Pancreas (tissue), 10 donors: ENCODE data around the gene SEC14L1. TPM values are rescaled to one million over a fixed set of nuclear protein-coding genes. Genes with fewer than 3 reads are reported as not detected.
"Not testable (repeated sequence)": the region's sequence is repeated elsewhere in the genome, so short reads cannot be mapped to it uniquely, and the experiment has no call there.

Experiments
- ATAC-seq, 4 donors: fragments of 200-7000 bp; cut with Tn5 transposase; one replicate each; pipeline versions ENCODE4 v1.8.0 to v1.9.1; 2020; ENCODE audit warnings: mild to moderate bottlenecking in 4 of 4, moderate library complexity in 4 of 4
- DNase-seq, 6 donors: peaks; one replicate each; pipeline ENCODE4 v3.0.0-alpha.2; 2020
- FAIRE-seq: peaks from 2 replicates; lab custom pipeline; 2012; peaks lifted over from hg19 to GRCh38; lab: Jason Lieb, UNC
- H3K27ac ChIP-seq, 4 donors: fragments of 200-600 bp; sonication (generic); 1 replicate in 3 of 4; 2 replicates in 1 of 4; pipeline versions ENCODE4 v1.5.0 to v1.8.0; 2020
- H3K27me3 ChIP-seq, 4 donors: fragments of 200-600 bp; one replicate each; pipeline ENCODE4 v1.8.0; 2021
- H3K36me3 ChIP-seq, 3 donors: fragments of 200-600 bp; sonication (generic) in 1 of 3; one replicate each; pipeline versions ENCODE4 v1.5.0 to v1.8.0; 2020 to 2021
- H3K4me1 ChIP-seq, 3 donors: fragments of 200-600 bp; one replicate each; pipeline ENCODE4 v1.8.0; 2021
- H3K4me3 ChIP-seq, 4 donors: fragments of 200-600 bp; sonication (generic) in 2 of 4; one replicate each; pipeline versions ENCODE4 v1.5.0 to v1.8.0; 2020 to 2021
- H3K9me3 ChIP-seq, 4 donors: fragments of 200-600 bp; one replicate each; pipeline ENCODE4 v1.8.0; 2021
- CTCF ChIP-seq, 4 donors: fragments of 200-600 bp; sonication (generic) in 3 of 4; IDR thresholded peaks; one replicate each; pipeline versions ENCODE4 v1.5.0 to v1.8.0; 2021; ENCODE audit warnings: antibody characterized with exemption in 4 of 4
- WGBS, 2 donors: extraction: QIAGEN DNeasy Blood & Tissue Kit; methylation state at CpG; one replicate each; pipeline ENCODE4 v1.1.7; 2013; 5-methylcytosine and 5-hydroxymethylcytosine counted together
- intact Hi-C, 3 donors: fragments of 100-400 bp; cut with DNase I; formaldehyde crosslinking; loops; one replicate each; pipeline versions ENCODE4 v1.11.1 to v1.14.2; 2022
- polyA plus RNA-seq, 2 donors: library from polyadenylated mRNA; stranded (reverse); fragments of 200-250 nt; gene quantifications; one replicate each; pipeline ENCODE4 v1.2.3, GENCODE V29; 2013
- total RNA-seq, 6 donors: library from RNA; stranded (reverse); fragmentation: NEBNext Ultra II Directional in 4 of 6; extraction: Animal tissue kit (Norgen Biotek cat#: 25700) in 4 of 6; gene quantifications; one replicate each; pipeline versions ENCODE4 v1.2.1 to v1.2.4, GENCODE V29; 2021 to 2023
- donor health status: healthy with polysubstance abuse.
- donor health status: DM: no; HTN: no; CAD: no; lungs with moderate emphysema.
- donor health status: DM: no; HTN: no; CAD: no.
- donor health status: control.
- donor health status: control.
- donor health status: Bipolar disorder and iron deficiency.
- donor health status: DM: yes; HTN: yes; CAD: no.
- donor health status: DM: no; HTN: no; CAD: no.
- donor health status: DM: no; HTN: no; CAD: no.
- donor health status: DM: yes; HTN: yes; CAD: no.

Gene SEC14L1
- total and polyA plus RNA-seq, 8 donors, result 17.8 to 45.5 (median 31.8) TPM

- FAIRE-seq, result no peak
- Histone ChIP-seq H3K27ac (peak overlapping the region in 1 of 4 donors; percentile 25), H3K36me3 (no peaks in the 10 kb centered on the region), H3K9me3 (no peaks in the 10 kb centered on the region), H3K4me3 (no peak overlapping the region), H3K27me3 (no peaks in the 10 kb centered on the region), H3K4me1 (peaks cover 0 to 7% (median 0%) of the 10 kb centered on the region in 3 donors)
- DNase-seq, result no peak
- ATAC-seq, result peak in 2 of 4 donors; percentile 25 to 30
- WGBS, 2 donors, result 68 to 76% methylated on average over 7 of the region's 7 CpGs
- intact Hi-C loops, result no loop called here
- TF ChIP-seq CTCF (IDR thresholded peaks at IDR 0.05), result no peak
Observed at GRCh38 chr17:77109764-77110359, 30.9 kb upstream of the SEC14L1 start.

GRCh38 chr17:77111165-77111933, 29.4 kb upstream of the SEC14L1 start:
- H3K4me1 ChIP-seq, H3K36me3 ChIP-seq, H3K4me3 ChIP-seq, H3K9me3 ChIP-seq, H3K27me3 ChIP-seq, H3K27ac ChIP-seq, FAIRE-seq, intact Hi-C loops: not testable (repeated sequence)
- WGBS, 2 donors, result 40% methylated on average over 11 of the region's 11 CpGs
- DNase-seq, result peak in 1 of 6 donors; percentile 9
- ATAC-seq, result peak in 1 of 4 donors; percentile 43

- Histone ChIP-seq H3K4me3 (no peak overlapping the region), H3K9me3 (no peaks in the 10 kb centered on the region), H3K27me3 (no peaks in the 10 kb centered on the region), H3K4me1 (peaks cover 8 to 10% (median 10%) of the 10 kb centered on the region in 3 donors), H3K36me3 (no peaks in the 10 kb centered on the region), H3K27ac (no peak overlapping the region)
- DNase-seq (no peak), ATAC-seq (peak in 1 of 4 donors; percentile 9), FAIRE-seq (no peak)
- no peak for TF ChIP-seq CTCF (IDR thresholded peaks at IDR 0.05)
- 84 to 86% methylated on average over 5 of the region's 5 CpGs for WGBS, 2 donors
- intact Hi-C loops, result no loop called here
Observed at GRCh38 chr17:77111934-77112296, 28.9 kb upstream of the SEC14L1 start.

GRCh38 chr17:77115510-77115909, 25.3 kb upstream of the SEC14L1 start:
- DNase-seq (no peak), ATAC-seq (no peak), FAIRE-seq (no peak)
- H3K4me1 ChIP-seq, result peaks cover 18 to 22% (median 21%) of the 10 kb centered on the region in 3 donors
- H3K27me3 ChIP-seq, result no peaks in the 10 kb centered on the region
- H3K9me3 ChIP-seq, result no peaks in the 10 kb centered on the region
- no peak overlapping the region for H3K4me3 ChIP-seq
- WGBS, 2 donors, result 78 to 82% methylated on average over 2 of the region's 2 CpGs
- intact Hi-C loops, result no loop called here
- TF ChIP-seq CTCF (IDR thresholded peaks at IDR 0.05), result no peak
- no peaks in the 10 kb centered on the region for H3K36me3 ChIP-seq
- H3K27ac ChIP-seq, result no peak overlapping the region

GRCh38 chr17:77115947-77116346, 24.8 kb upstream of the SEC14L1 start:
- ATAC-seq (no peak), FAIRE-seq (no peak), DNase-seq (no peak)
- Histone ChIP-seq H3K36me3 (no peaks in the 10 kb centered on the region), H3K27me3 (no peaks in the 10 kb centered on the region), H3K9me3 (no peaks in the 10 kb centered on the region), H3K4me3 (no peak overlapping the region), H3K4me1 (peaks cover 21 to 24% (median 21%) of the 10 kb centered on the region in 3 donors), H3K27ac (peak overlapping the region in 2 of 4 donors; percentile 33 to 42)
- intact Hi-C loops, result no loop called here
- TF ChIP-seq CTCF (IDR thresholded peaks at IDR 0.05), result no peak
- WGBS, 2 donors, result 76 to 78% methylated on average over 5 of the region's 5 CpGs
